Measurements from ENCODE around the gene RPS18.

DNA sequence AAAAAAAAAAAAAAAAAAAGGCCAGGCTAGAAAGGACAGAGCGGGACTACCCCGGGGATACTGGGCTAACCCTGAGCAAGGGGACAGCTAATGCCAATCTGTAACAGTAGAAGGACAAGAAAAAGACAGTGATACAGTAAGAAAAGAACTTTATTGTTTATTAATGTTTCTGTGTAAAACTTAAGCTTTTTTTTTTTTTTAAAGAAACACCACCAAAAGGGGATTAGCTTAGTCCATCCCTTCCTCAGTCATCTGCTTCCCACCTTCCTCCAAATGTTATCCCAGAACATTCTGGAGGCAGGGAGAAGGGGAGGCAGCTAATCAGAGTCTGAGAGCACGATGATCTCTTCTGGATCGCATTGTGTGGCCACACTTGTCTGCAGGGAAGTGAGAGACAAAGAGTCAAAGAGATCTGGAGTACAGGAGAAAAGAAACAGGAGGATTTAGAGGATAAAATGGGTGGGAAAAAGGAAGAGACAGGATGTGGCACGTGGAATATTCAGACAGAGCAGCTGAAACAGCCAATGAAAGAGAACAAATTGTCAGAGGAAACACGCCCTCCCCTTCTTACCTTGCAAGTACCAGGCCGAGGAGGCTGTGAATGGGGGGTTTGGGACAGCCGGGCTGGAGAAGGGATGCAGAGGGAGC, 46.7 kb downstream of the RPS18 start:
- TF ChIP-seq, protein P1, sequence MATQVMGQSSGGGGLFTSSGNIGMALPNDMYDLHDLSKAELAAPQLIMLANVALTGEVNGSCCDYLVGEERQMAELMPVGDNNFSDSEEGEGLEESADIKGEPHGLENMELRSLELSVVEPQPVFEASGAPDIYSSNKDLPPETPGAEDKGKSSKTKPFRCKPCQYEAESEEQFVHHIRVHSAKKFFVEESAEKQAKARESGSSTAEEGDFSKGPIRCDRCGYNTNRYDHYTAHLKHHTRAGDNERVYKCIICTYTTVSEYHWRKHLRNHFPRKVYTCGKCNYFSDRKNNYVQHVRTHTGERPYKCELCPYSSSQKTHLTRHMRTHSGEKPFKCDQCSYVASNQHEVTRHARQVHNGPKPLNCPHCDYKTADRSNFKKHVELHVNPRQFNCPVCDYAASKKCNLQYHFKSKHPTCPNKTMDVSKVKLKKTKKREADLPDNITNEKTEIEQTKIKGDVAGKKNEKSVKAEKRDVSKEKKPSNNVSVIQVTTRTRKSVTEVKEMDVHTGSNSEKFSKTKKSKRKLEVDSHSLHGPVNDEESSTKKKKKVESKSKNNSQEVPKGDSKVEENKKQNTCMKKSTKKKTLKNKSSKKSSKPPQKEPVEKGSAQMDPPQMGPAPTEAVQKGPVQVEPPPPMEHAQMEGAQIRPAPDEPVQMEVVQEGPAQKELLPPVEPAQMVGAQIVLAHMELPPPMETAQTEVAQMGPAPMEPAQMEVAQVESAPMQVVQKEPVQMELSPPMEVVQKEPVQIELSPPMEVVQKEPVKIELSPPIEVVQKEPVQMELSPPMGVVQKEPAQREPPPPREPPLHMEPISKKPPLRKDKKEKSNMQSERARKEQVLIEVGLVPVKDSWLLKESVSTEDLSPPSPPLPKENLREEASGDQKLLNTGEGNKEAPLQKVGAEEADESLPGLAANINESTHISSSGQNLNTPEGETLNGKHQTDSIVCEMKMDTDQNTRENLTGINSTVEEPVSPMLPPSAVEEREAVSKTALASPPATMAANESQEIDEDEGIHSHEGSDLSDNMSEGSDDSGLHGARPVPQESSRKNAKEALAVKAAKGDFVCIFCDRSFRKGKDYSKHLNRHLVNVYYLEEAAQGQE (IDR thresholded peaks at IDR 0.05) = no peak
- TF ChIP-seq, protein P2, sequence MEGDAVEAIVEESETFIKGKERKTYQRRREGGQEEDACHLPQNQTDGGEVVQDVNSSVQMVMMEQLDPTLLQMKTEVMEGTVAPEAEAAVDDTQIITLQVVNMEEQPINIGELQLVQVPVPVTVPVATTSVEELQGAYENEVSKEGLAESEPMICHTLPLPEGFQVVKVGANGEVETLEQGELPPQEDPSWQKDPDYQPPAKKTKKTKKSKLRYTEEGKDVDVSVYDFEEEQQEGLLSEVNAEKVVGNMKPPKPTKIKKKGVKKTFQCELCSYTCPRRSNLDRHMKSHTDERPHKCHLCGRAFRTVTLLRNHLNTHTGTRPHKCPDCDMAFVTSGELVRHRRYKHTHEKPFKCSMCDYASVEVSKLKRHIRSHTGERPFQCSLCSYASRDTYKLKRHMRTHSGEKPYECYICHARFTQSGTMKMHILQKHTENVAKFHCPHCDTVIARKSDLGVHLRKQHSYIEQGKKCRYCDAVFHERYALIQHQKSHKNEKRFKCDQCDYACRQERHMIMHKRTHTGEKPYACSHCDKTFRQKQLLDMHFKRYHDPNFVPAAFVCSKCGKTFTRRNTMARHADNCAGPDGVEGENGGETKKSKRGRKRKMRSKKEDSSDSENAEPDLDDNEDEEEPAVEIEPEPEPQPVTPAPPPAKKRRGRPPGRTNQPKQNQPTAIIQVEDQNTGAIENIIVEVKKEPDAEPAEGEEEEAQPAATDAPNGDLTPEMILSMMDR (IDR thresholded peaks at IDR 0.05; ENCODE audit: low read depth, low read length, missing input control) = no peak
- TF ChIP-seq TAF1 (conservative IDR thresholded peaks at IDR 0.05) (no peak), RXRA (IDR thresholded peaks at IDR 0.05) (no peak), GABPA (IDR thresholded peaks at IDR 0.05 in 1 of 2, conservative IDR thresholded peaks at IDR 0.05 in 1 of 2) (no peak), RAD21 (IDR thresholded peaks at IDR 0.05) (no peak), YY1 (IDR thresholded peaks at IDR 0.05) (no peak), JUND (IDR thresholded peaks at IDR 0.05) (no peak), HNF4G (IDR thresholded peaks at IDR 0.05) (no peak), EGR1 (IDR thresholded peaks at IDR 0.05; ENCODE audit: low read depth in 2 of 2) (no peak)
- TF ChIP-seq, protein P3, sequence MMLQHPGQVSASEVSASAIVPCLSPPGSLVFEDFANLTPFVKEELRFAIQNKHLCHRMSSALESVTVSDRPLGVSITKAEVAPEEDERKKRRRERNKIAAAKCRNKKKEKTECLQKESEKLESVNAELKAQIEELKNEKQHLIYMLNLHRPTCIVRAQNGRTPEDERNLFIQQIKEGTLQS (IDR thresholded peaks at IDR 0.05) = no peak
- TF ChIP-seq, protein P4, sequence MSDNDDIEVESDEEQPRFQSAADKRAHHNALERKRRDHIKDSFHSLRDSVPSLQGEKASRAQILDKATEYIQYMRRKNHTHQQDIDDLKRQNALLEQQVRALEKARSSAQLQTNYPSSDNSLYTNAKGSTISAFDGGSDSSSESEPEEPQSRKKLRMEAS (IDR thresholded peaks at IDR 0.05) = no peak
